SK-N-SH (cell line): ENCODE results near the gene DGCR2.

Source experiments
- EP300 ChIP-seq, 2 experiments: IDR thresholded peaks; 2 replicates each; pipeline versions ENCODE4 v1.4.0 to v1.6.1; 2012; ENCODE audit warnings: borderline replicate concordance in 1 of 2, low read depth in 1 of 2, low read length in 1 of 2
- MXI1 ChIP-seq: IDR thresholded peaks from 2 replicates; pipeline ENCODE4 v1.6.1; 2012; ENCODE audit warnings: mild to moderate bottlenecking, low read depth, low read length, improper control_type of control experiment
- POLR2AphosphoS5 ChIP-seq: IDR thresholded peaks from 2 replicates; pipeline ENCODE4 v1.6.1; 2012; ENCODE audit warnings: low read depth, low read length
- TAF1 ChIP-seq: IDR thresholded peaks from 2 replicates; pipeline ENCODE4 v1.6.1; 2012; ENCODE audit warnings: low read depth, mild to moderate bottlenecking, low read length, moderate library complexity, borderline replicate concordance
- TF ChIP-seq, protein P1 (sequence below): fragments of 200-600 bp; sonication (generic); IDR thresholded peaks from 2 replicates; pipeline ENCODE4 v1.6.1; 2017; ENCODE audit warnings: antibody characterized with exemption, mild to moderate bottlenecking, moderate library complexity

DNA sequence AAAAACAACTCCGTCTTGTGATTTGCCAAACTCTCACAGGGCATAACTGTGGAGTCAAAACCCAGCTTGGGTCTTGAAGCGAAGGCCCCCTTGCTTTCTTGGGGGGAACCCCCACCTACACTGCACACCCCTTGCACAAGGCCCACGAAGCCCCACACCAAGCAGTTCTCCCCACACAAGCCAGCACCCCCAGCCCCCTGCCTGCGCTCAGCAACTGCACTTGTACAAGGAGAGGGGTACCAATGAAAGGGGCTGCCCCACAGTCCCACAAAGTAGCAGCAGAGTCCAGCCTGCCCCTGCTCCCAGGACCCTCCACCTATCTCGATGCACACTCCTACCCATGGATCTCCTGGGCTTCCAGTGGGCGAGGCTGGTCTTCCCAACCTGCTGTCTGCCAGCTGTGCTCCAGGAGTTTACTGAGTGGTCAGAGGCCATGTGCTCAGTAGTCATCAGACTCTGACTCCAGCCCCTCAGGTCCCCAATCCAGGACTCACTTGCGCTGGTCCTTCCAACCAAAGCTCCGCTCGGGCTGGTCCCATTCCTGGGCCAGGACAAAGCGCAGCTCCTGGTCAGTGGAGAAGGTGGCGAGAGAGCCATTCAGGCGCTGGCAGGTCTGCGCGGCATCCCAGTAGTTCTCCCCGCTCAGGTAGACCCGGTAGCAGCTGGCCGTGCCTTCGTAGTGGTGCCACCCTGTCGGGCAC is 57.7 kb downstream of the DGCR2 start:
- no peak for TF ChIP-seq TAF1
- TF ChIP-seq, protein P1, sequence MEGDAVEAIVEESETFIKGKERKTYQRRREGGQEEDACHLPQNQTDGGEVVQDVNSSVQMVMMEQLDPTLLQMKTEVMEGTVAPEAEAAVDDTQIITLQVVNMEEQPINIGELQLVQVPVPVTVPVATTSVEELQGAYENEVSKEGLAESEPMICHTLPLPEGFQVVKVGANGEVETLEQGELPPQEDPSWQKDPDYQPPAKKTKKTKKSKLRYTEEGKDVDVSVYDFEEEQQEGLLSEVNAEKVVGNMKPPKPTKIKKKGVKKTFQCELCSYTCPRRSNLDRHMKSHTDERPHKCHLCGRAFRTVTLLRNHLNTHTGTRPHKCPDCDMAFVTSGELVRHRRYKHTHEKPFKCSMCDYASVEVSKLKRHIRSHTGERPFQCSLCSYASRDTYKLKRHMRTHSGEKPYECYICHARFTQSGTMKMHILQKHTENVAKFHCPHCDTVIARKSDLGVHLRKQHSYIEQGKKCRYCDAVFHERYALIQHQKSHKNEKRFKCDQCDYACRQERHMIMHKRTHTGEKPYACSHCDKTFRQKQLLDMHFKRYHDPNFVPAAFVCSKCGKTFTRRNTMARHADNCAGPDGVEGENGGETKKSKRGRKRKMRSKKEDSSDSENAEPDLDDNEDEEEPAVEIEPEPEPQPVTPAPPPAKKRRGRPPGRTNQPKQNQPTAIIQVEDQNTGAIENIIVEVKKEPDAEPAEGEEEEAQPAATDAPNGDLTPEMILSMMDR: no peak
- no peak for TF ChIP-seq MXI1
- TF ChIP-seq EP300 (IDR thresholded peaks at IDR 0.05; ENCODE audit: borderline replicate concordance in 1 of 2, low read depth in 1 of 2, low read length in 1 of 2): no peak
- no peak for TF ChIP-seq POLR2AphosphoS5
